Endometrium (tissue), 2 donors: ENCODE data around the gene GAS2L1.

ENCODE experiments used
- FAIRE-seq: peaks from 2 replicates; lab custom pipeline; 2012; peaks lifted over from hg19 to GRCh38; lab: Jason Lieb, UNC
- donor health status: control.
- donor health status: control.

Gene GAS2L1

DNA sequence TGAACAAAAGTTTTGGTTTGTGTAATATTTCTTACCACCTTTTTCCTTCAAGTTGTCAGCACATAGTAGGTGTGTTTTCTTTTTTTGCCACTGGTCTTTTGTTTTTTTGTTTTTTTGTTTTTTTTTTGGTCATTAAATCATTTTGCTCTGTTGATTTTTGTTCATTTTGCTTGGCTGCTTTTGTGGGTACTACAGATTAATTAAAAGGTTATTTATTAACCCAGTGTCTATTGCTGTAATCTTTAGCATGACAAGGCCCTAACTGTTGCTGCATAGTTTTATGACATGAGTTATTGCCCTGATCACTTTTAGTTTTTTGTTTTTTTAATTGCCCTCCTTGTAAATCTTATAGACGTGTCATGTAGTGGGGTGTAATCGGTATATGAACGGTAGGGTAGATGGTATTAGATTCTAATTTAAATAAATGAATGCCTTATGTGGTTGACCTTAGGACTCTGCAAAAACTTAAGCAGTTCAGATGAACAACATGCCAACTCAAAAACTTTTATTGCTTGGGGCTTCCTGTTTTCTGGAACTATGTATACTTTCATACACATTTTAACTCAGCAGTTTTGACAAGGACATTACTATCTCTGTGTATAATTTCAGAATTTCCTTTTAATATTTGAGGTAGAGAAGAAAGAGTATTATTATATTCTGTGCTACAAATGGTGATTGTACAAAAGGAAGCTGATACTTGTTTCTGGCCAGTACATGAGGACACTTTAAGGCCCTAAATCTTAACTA lies 30.5 kb upstream of the GAS2L1 start:
- no peak for FAIRE-seq

- FAIRE-seq: no peak
These were observed 28.5 kb upstream of the GAS2L1 start for GRCh38 chr22:29277927-29278326.

GRCh38 chr22:29284196-29284595 lies 22.3 kb upstream of the GAS2L1 start:
- FAIRE-seq: no peak

GRCh38 chr22:29288837-29289236 lies 17.6 kb upstream of the GAS2L1 start:
- FAIRE-seq: no peak

- FAIRE-seq: no peak
These were observed 16.4 kb upstream of the GAS2L1 start for GRCh38 chr22:29290061-29290460.

GRCh38 chr22:29291215-29291614 lies 15.2 kb upstream of the GAS2L1 start:
- FAIRE-seq: no peak

DNA sequence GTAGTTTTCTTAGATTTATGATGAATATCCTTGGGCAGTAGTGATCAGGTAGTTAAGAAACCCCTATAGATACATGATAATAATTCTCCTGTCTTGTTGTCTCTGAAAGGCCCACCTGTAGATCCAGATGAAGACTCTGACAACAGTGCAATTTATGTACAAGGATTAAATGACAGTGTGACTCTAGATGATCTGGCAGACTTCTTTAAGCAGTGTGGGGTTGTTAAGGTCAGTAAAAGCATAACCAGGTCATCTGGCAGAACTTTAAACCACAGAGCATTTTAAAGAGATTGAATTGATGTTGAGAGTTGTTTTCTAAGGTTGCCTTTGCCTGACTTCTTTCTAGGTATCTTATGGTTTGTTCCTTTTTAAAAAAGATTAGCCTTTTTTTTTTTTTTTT lies 14.1 kb upstream of the GAS2L1 start:
- FAIRE-seq: no peak

DNA sequence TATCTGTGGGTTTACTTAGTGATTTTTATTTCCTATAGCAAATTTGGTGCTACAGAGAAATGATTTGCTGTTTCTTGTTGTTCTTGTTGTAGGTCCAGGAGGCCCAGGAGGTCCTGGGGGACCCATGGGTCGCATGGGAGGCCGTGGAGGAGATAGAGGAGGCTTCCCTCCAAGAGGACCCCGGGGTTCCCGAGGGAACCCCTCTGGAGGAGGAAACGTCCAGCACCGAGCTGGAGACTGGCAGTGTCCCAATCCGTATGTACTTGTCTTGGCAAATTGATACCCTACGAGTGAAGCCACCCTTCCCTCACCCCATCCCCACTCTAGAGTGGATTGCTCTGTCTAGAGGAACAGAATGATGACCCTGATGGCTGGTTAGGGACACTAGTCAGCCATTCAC lies 7.8 kb upstream of the GAS2L1 start:
- FAIRE-seq: no peak

GRCh38 chr22:29299136-29299900 lies 7.1 kb upstream of the GAS2L1 start:
- no peak for FAIRE-seq

DNA sequence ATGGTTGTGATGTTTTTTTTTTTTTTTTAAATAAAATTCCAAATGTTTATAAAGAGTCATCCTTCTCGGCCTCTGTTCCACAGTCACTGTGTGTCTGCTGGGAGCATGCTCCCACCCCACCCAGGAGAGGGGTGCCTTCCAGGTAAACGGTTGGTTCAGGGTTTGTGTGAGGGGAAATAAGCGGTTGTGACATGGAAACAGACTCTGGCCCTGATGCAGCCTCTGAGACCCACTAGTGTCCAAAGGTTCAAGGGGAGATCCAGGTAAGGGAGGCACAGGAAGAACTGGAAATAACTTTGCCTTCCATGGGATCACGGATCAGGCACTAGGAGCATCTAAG lies 6.0 kb upstream of the GAS2L1 start:
- FAIRE-seq: no peak

DNA sequence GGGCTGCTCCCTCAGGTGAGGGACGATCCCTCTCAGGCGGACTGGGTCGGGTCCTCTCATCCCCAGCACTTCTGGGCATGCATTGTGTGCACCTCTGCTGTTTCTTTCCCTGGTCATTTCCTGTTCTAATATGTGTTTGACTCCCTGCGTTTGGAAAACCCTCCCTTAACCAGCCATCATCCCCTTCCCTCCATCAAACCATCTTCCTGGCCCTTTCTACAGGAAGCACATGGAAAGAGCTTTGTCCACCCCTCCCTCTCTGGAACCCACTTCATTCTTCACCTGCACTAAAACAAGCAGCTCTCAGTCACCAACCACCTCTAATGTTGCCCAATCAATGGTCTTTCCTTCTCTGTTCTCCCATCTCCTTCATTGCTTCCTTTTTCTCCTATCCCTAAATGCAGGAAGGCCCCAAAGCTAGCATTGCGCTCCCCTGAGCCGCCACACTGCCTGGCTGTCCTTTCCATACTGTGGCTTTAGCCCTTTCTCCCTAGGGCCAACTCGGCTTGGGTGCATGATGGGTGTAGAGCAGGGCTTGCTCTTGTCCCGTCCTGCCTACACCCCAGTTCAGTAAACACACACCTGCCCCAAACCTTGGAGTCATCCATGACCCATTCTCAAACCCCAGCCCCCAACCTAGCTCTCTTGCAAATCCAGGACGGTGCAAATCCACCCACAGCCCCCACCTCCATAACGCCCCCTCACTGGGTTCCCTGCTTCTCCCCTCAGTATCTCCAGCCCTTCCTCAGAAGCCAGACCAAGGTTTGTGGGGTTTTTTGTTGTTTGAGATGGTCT lies 5.4 kb upstream of the GAS2L1 start:
- no peak for FAIRE-seq

- no peak for FAIRE-seq
These were observed 4.6 kb upstream of the GAS2L1 start for GRCh38 chr22:29301716-29302401.

DNA sequence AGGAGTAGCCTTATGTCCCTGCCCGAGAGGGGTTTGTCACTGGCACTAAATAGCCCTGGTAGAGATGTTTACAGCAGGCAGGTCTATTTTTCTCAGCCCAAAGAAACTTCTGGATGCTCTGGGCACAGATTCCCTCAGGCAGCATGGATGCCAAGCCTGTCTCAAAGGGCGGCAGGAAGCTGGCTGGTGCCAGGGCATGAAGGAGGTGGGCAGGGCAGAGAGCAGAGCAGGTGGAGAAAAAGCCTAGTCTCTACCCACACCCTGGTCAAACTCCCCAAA lies 4.1 kb upstream of the GAS2L1 start:
- FAIRE-seq: no peak

- no peak for FAIRE-seq
These were observed 3.6 kb upstream of the GAS2L1 start for GRCh38 chr22:29302681-29303465.

DNA sequence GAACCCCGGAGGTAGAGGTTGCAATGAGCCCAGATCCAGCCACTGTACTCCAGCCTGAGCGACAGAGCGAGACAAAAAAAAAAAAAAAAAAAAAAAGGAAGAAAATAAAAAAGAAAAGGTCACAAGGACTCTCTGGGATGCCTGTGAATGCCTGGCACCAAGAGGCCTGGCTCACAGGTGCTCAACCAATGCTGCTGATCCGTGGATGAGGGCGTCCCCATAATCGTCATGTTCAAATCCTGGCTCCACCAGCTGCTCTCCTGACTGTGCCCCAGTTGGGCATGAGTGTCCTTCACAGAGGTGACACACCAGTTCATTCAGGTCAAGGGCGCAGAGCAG lies 645 bp upstream of the GAS2L1 start:
- FAIRE-seq: no peak

- no peak for FAIRE-seq
These were observed 565 bp downstream of the GAS2L1 start for GRCh38 chr22:29306835-29307595.

DNA sequence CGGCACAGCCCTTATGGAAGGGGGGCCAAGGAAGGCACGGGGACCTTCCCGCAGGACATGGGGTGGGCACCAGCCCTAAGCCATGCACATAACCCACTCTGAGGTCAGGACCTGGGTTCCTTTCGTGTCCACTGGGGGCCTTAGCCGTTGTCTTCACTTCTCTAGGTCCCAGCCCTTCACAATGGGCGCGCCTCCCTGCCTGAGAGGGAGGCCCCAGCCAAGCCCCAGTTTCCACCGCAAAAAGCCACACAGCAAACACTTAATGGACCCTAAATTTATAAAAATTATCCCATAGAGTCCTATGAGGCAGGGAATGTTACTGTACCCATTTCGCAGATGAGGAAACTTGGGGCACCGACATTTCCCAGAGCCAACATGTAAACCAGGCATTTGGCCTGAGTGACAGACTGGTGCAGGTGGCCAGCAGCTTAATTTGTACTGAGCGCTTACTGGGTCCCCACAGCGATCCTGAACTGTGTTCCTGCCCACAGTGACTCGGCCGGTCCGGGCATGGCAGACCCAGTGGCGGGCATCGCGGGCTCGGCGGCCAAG lies 1.2 kb downstream of the GAS2L1 start:
- no peak for FAIRE-seq

DNA sequence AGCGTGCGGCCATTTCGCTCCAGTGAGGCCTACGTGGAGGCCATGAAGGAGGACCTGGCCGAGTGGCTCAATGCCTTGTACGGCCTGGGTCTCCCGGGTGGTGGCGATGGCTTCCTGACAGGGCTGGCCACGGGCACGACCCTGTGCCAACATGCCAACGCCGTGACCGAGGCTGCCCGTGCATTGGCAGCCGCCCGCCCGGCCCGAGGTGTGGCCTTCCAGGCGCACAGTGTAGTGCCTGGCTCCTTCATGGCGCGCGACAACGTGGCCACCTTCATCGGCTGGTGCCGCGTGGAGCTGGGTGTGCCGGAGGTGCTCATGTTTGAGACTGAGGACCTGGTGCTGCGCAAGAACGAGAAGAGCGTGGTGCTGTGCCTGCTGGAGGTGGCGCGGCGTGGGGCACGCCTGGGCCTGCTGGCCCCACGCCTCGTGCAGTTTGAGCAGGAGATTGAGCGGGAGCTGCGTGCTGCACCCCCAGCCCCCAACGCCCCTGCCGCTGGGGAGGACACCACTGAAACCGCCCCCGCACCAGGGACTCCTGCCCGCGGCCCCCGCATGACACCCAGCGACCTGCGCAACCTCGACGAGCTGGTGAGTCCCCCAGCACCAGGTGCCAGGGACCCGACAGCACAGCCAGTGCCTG lies 1.8 kb downstream of the GAS2L1 start:
- FAIRE-seq: no peak

GRCh38 chr22:29308791-29309262 lies 2.4 kb downstream of the GAS2L1 start:
- no peak for FAIRE-seq

- FAIRE-seq: no peak
These were observed 3.0 kb downstream of the GAS2L1 start for GRCh38 chr22:29309332-29310064.
